HCT116 (cell line): ENCODE results near the gene CDCA3. TPM values are rescaled to one million over a fixed set of nuclear protein-coding genes. Genes with fewer than 3 reads are reported as not detected.

Experiments used
- ATAC-seq: fragments of 200-7000 bp; cut with Tn5 transposase; 2 replicates; pipeline ENCODE4 v1.9.1; 2020; ENCODE audit warnings: mild to moderate bottlenecking, moderate library complexity
- BruUV-seq: library from RNA; stranded (reverse); fragments of 400-500 nt; replicated peaks from 2 replicates; lab custom pipeline; 2021; lab: Mats Ljungman, UMichigan
- CTCF ChIA-PET: fragments of 300-600 bp; sonication (Branson Sonifier 250); formaldehyde crosslinking; loops from one replicate; lab custom pipeline; 2021; ENCODE audit warnings: antibody characterized with exemption; lab: Charles Lee
- POLR2A ChIA-PET: fragments of 300-600, 350-600 bp; sonication (Branson Sonifier 250); formaldehyde crosslinking; loops from one replicate; lab custom pipeline; 2021; ENCODE audit warnings: antibody characterized with exemption; lab: Charles Lee
- RAD21 ChIA-PET, 2 experiments: fragments of 300-600 bp; sonication (Branson Sonifier 250); formaldehyde crosslinking; loops; one replicate each; lab custom pipeline; 2023; ENCODE audit warnings: low total read pairs in 2 of 2; ENCODE audit not compliant: uncharacterized antibody in 2 of 2, unreplicated experiment in 2 of 2, low non-redundant PET in 1 of 2; lab: Charles Lee
- DNase-seq: peaks from one replicate; pipeline ENCODE4 v3.0.0-alpha.2; 2010; ENCODE audit warnings: low read depth, low spot score
- H2AFZ ChIP-seq: fragments of 200-600 bp; shearing (Covaris generic), sonication (generic); 2 replicates; pipeline ENCODE4 v1.6.1; 2017; ENCODE audit warnings: low read depth, mixed run types, mixed read lengths, antibody characterized with exemption, low read length; ENCODE audit not compliant: poor library complexity, severe bottlenecking
- H3K27ac ChIP-seq: 2 replicates; pipeline ENCODE4 v1.5.1; 2012; ENCODE audit warnings: low read depth, low read length
- H3K27me3 ChIP-seq: fragments of 200-600 bp; sonication (generic); 2 replicates; pipeline ENCODE4 v1.6.1; 2016; ENCODE audit warnings: mixed run types, low read length, mixed read lengths; ENCODE audit not compliant: insufficient read depth
- H3K36me3 ChIP-seq, 2 experiments: fragments of 200-500 bp in 1 of 2; fragments of 200-600 bp in 1 of 2; sonication (Bioruptor generic) in 1 of 2; sonication (generic) in 1 of 2; 2 replicates each; pipeline versions ENCODE4 v1.5.1 to v1.6.1; 2014 to 2016; ENCODE audit warnings: low read length in 2 of 2, inconsistent platforms in 1 of 2, mixed read lengths in 1 of 2, mixed run types in 1 of 2; ENCODE audit not compliant: insufficient read depth in 2 of 2, control insufficient read depth in 1 of 2
- H3K4me1 ChIP-seq, 2 experiments: fragments of 200-600 bp in 1 of 2; sonication (generic) in 1 of 2; 2 replicates each; pipeline versions ENCODE4 v1.5.1 to v1.6.1; 2012 to 2017; ENCODE audit warnings: low read length in 2 of 2, inconsistent platforms in 1 of 2, mild to moderate bottlenecking in 1 of 2, mixed read lengths in 1 of 2, mixed run types in 1 of 2, moderate library complexity in 1 of 2; ENCODE audit not compliant: insufficient read depth in 2 of 2, control insufficient read depth in 1 of 2
- H3K4me2 ChIP-seq: fragments of 200-600 bp; sonication (generic); 2 replicates; pipeline ENCODE4 v1.6.1; 2017; ENCODE audit warnings: mixed run types, low read length, mixed read lengths
- H3K4me3 ChIP-seq, 2 experiments: fragments of 200-600 bp in 1 of 2; sonication (generic) in 1 of 2; replicated peaks in 1 of 2; 2 replicates each; pipeline ENCODE4 v1.5.1; 2011 to 2016; ENCODE audit warnings: low read length in 2 of 2, control low read depth in 1 of 2, low read depth in 1 of 2, mild to moderate bottlenecking in 1 of 2, mixed read lengths in 1 of 2, mixed run types in 1 of 2
- H3K79me2 ChIP-seq: fragments of 200-600 bp; sonication (generic); 2 replicates; pipeline ENCODE4 v1.6.1; 2017; ENCODE audit warnings: mild to moderate bottlenecking, mixed run types, low read length, moderate library complexity, mixed read lengths; ENCODE audit not compliant: insufficient read depth
- H3K9ac ChIP-seq: fragments of 200-600 bp; sonication (generic); 2 replicates; pipeline ENCODE4 v1.6.1; 2016; ENCODE audit warnings: low read length, mixed read lengths
- H3K9me2 ChIP-seq: fragments of 200-600 bp; sonication (generic), shearing (Covaris generic); 2 replicates; pipeline ENCODE4 v1.6.1; 2017; ENCODE audit warnings: mixed run types, mild to moderate bottlenecking, moderate library complexity; ENCODE audit not compliant: insufficient read depth
- H3K9me3 ChIP-seq, 2 experiments: fragments of 200-500 bp in 1 of 2; fragments of 200-600 bp in 1 of 2; sonication (Bioruptor generic) in 1 of 2; sonication (generic) in 1 of 2; 2 replicates each; pipeline ENCODE4 v1.6.1; 2014 to 2017; ENCODE audit warnings: low read length in 2 of 2, mixed read lengths in 2 of 2, inconsistent platforms in 1 of 2, low read depth in 1 of 2, mild to moderate bottlenecking in 1 of 2, mixed run types in 1 of 2, moderate library complexity in 1 of 2; ENCODE audit not compliant: control insufficient read depth in 1 of 2, insufficient read depth in 1 of 2
- H4K20me1 ChIP-seq: fragments of 200-600 bp; sonication (generic), shearing (Covaris generic); 2 replicates; pipeline ENCODE4 v1.6.1; 2017; ENCODE audit warnings: mixed run types, mild to moderate bottlenecking, moderate library complexity; ENCODE audit not compliant: insufficient read depth
- ATF3 ChIP-seq: IDR thresholded peaks from 2 replicates; pipeline ENCODE4 v1.6.1; 2012
- CBX3 ChIP-seq: IDR thresholded peaks from 2 replicates; pipeline ENCODE4 v1.6.1; 2012; ENCODE audit warnings: low read depth
- CEBPB ChIP-seq: IDR thresholded peaks from 2 replicates; pipeline ENCODE4 v1.6.1; 2012; ENCODE audit warnings: low read depth
- CTCF ChIP-seq, 3 experiments: fragments of 200-600 bp in 1 of 3; sonication (generic) in 1 of 3; IDR thresholded peaks in 2 of 3; conservative IDR thresholded peaks in 1 of 3; 2 replicates each; pipeline ENCODE4 v1.5.1; 2012 to 2017; ENCODE audit warnings: low read depth in 2 of 3, low read length in 2 of 3, antibody characterized with exemption in 1 of 3, borderline replicate concordance in 1 of 3, control low read depth in 1 of 3, mild to moderate bottlenecking in 1 of 3, mixed read lengths in 1 of 3, mixed run types in 1 of 3, moderate library complexity in 1 of 3; ENCODE audit not compliant: insufficient read depth in 1 of 3
- EZH2 ChIP-seq: fragments of 200-600 bp; sonication (generic); IDR thresholded peaks from 2 replicates; pipeline ENCODE4 v1.6.1; 2017; ENCODE audit warnings: antibody characterized with exemption, mixed run types
- EZH2phosphoT487 ChIP-seq: fragments of 200-600 bp; IDR thresholded peaks from 2 replicates; pipeline ENCODE4 v1.6.1; 2018; ENCODE audit warnings: antibody characterized with exemption, borderline replicate concordance
- FOSL1 ChIP-seq: IDR thresholded peaks from 2 replicates; pipeline ENCODE4 v1.6.1; 2012; ENCODE audit warnings: low read depth
- JUND ChIP-seq: IDR thresholded peaks from 2 replicates; pipeline ENCODE4 v1.6.1; 2012
- MAX ChIP-seq: IDR thresholded peaks from 2 replicates; pipeline ENCODE4 v1.6.1; 2012
- POLR2A ChIP-seq: IDR thresholded peaks from 2 replicates; pipeline ENCODE4 v1.7.0; 2011; ENCODE audit warnings: borderline replicate concordance; ENCODE audit not compliant: insufficient read depth, insufficient read length; ENCODE audit errors: extremely low read depth
- POLR2AphosphoS5 ChIP-seq: IDR thresholded peaks from 2 replicates; pipeline ENCODE4 v1.6.1; 2011; ENCODE audit warnings: mild to moderate bottlenecking, low read depth, low read length, moderate library complexity
- RAD21 ChIP-seq: IDR thresholded peaks from 2 replicates; pipeline ENCODE4 v1.6.1; 2012; ENCODE audit warnings: low read depth, mild to moderate bottlenecking
- SIN3A ChIP-seq: IDR thresholded peaks from 2 replicates; pipeline ENCODE4 v1.6.1; 2012; ENCODE audit warnings: low read depth
- SP1 ChIP-seq: IDR thresholded peaks from 2 replicates; pipeline ENCODE4 v1.6.1; 2012; ENCODE audit warnings: low read depth
- SRF ChIP-seq: IDR thresholded peaks from 2 replicates; pipeline ENCODE4 v1.6.1; 2012; ENCODE audit warnings: low read depth
- ZFX ChIP-seq: fragments of 450-650 bp; IDR thresholded peaks from 2 replicates; pipeline ENCODE4 v1.6.1; 2017
- ZNF274 ChIP-seq: fragments of 200-500 bp; sonication (Bioruptor generic); IDR thresholded peaks from 2 replicates; pipeline ENCODE4 v1.6.1; 2014; ENCODE audit warnings: mild to moderate bottlenecking, low read depth, low read length, inconsistent platforms
- intact Hi-C: fragments of 100-400 bp; cut with micrococcal nuclease; formaldehyde crosslinking; loops from 2 replicates; pipeline ENCODE4 v1.10.0; 2022
- total RNA-seq: library from RNA; stranded (reverse); gene quantifications from one replicate; pipeline ENCODE4 v1.2.1, GENCODE V29; 2021; ENCODE audit not compliant: unreplicated experiment
- TF ChIP-seq, protein P1 (sequence below): IDR thresholded peaks from 2 replicates; pipeline ENCODE4 v1.6.1; 2012; ENCODE audit warnings: low read depth

CDCA3 gene
- total RNA-seq, 1 experiment from 2014 or later: 63.0 TPM

DNA sequence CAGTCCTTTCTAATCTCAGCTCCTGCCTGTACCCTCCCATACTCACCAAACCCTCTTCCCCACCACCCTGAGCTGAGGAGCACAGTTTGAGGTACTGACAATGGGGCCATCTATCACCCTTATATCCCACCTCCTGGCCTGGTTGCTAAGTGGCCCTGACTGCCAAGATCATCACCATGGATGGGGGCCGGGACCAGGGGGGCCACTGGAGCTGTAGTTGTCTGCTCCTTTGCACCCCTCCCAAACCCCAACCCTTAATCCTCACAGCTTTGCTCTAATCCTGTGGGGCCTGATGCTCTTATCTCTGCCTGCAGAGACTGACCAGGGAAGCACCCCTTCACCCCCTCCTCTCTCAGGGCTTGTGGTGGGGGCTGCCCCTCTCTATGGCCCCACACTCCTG, 10.8 kb downstream of the CDCA3 start (continued):
- TF ChIP-seq JUND (no peak), SRF (no peak)

- no TSS peak for BruUV-seq
- no peak for ATAC-seq
- Histone ChIP-seq H3K79me2 (no peaks in the 10 kb centered on the region), H3K9me3 (no peaks in the 10 kb centered on the region), H3K4me1 (peaks cover 0 to 14% of the 10 kb centered on the region in 2 experiments; a peak in 2 of 4 replicates), H2AFZ (no peak overlapping the region), H3K9me2 (no peaks in the 10 kb centered on the region), H3K36me3 (peaks cover 8 to 10% of the 10 kb centered on the region in 2 experiments; a peak in 2 of 4 replicates), H3K27ac (no peak overlapping the region), H3K4me2 (no peak overlapping the region), H4K20me1 (no peaks in the 10 kb centered on the region), H3K4me3 (no peak overlapping the region), H3K9ac (no peak overlapping the region), H3K27me3 (no peaks in the 10 kb centered on the region)
- RAD21 ChIA-PET: no interaction called here
- TF ChIP-seq EZH2: no peak
- no peak for TF ChIP-seq ATF3
- TF ChIP-seq CEBPB: no peak
- TF ChIP-seq, protein P1, sequence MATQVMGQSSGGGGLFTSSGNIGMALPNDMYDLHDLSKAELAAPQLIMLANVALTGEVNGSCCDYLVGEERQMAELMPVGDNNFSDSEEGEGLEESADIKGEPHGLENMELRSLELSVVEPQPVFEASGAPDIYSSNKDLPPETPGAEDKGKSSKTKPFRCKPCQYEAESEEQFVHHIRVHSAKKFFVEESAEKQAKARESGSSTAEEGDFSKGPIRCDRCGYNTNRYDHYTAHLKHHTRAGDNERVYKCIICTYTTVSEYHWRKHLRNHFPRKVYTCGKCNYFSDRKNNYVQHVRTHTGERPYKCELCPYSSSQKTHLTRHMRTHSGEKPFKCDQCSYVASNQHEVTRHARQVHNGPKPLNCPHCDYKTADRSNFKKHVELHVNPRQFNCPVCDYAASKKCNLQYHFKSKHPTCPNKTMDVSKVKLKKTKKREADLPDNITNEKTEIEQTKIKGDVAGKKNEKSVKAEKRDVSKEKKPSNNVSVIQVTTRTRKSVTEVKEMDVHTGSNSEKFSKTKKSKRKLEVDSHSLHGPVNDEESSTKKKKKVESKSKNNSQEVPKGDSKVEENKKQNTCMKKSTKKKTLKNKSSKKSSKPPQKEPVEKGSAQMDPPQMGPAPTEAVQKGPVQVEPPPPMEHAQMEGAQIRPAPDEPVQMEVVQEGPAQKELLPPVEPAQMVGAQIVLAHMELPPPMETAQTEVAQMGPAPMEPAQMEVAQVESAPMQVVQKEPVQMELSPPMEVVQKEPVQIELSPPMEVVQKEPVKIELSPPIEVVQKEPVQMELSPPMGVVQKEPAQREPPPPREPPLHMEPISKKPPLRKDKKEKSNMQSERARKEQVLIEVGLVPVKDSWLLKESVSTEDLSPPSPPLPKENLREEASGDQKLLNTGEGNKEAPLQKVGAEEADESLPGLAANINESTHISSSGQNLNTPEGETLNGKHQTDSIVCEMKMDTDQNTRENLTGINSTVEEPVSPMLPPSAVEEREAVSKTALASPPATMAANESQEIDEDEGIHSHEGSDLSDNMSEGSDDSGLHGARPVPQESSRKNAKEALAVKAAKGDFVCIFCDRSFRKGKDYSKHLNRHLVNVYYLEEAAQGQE: no peak
- no peak for TF ChIP-seq MAX
- no peak for TF ChIP-seq POLR2AphosphoS5
- no peak for TF ChIP-seq RAD21
- TF ChIP-seq CBX3: no peak
- TF ChIP-seq ZNF274: no peak
- no peak for TF ChIP-seq CTCF (IDR thresholded peaks at IDR 0.05 in 2 of 3, conservative IDR thresholded peaks at IDR 0.05 in 1 of 3; ENCODE audit: borderline replicate concordance in 1 of 3, insufficient read depth in 1 of 3, low read depth in 2 of 3, low read length in 2 of 3)
- TF ChIP-seq FOSL1: no peak
- TF ChIP-seq POLR2A: no peak
- TF ChIP-seq EZH2phosphoT487: no peak
- TF ChIP-seq SP1: no peak
- no peak for TF ChIP-seq SIN3A
- no peak for TF ChIP-seq JUND
- TF ChIP-seq ZFX: no peak
- CTCF ChIA-PET: interaction anchor here (1.2 kb wide), 1 partner anchor 32 kb away, joined by 4 read pairs; no protein-coding TSS in a partner anchor
- no peak for DNase-seq
- intact Hi-C loops: no loop called here
- POLR2A ChIA-PET: interaction anchor here (1.4 to 4.4 kb wide), 2 partner anchors 10 to 12 kb away, joined by 3 to 19 read pairs; partner anchors contain the start of genes CDCA3 and USP5
These were observed 11.4 kb downstream of the CDCA3 start for GRCh38 chr12:6839482-6840201.
